ENCODE data around the gene TAF6. TPM values are rescaled to one million over a fixed set of nuclear protein-coding genes. Genes with fewer than 3 reads are reported as not detected.

Gene TAF6
- total and polyA plus RNA-seq, 2 of the 4 experiments (the other 2 are of a cell fraction) = 11.3 to 55.3 TPM

- Histone ChIP-seq H2AFZ (replicated peaks; ENCODE audit: low read length, poor library complexity) (no peak overlapping the region), H3K27me3 (ENCODE audit: control insufficient read depth, insufficient read depth, low read length) (no peaks in the 10 kb centered on the region), H3K4ac (ENCODE audit: low read depth, low read length) (no peak overlapping the region), H3K9me3 (ENCODE audit: control insufficient read depth, insufficient read depth, low read length) (peaks cover 72% of the 10 kb centered on the region), H3K79me1 (ENCODE audit: low read depth in 1 of 2, low read length in 2 of 2) (peaks cover 23 to 38% of the 10 kb centered on the region in 2 experiments), H2BK120ac (ENCODE audit: low read depth, low read length) (no peak overlapping the region), H2BK5ac (ENCODE audit: low read depth, low read length, poor library complexity, severe bottlenecking) (no peak overlapping the region), H3K23ac (ENCODE audit: low read depth, low read length) (no peak overlapping the region), H2BK15ac (ENCODE audit: low read depth, low read length) (no peak overlapping the region), H3K4me3 (ENCODE audit: insufficient read depth, low read depth, low read length) (no peak overlapping the region), H4K8ac (ENCODE audit: low read depth in 2 of 2, low read length in 2 of 2) (no peak overlapping the region), H3K18ac (ENCODE audit: low read depth, low read length) (no peak overlapping the region), H3K4me2 (ENCODE audit: low read depth, low read length) (no peak overlapping the region), H4K20me1 (ENCODE audit: insufficient read depth, low read length) (no peaks in the 10 kb centered on the region; the same call in 1 of the 2 replicates), H3K56ac (ENCODE audit: extremely low read depth, insufficient read depth, low read length) (no peak overlapping the region; the same call in 1 of the 2 replicates), H3K27ac (ENCODE audit: insufficient read depth, low read length) (no peak overlapping the region), H2AK5ac (ENCODE audit: low read depth, low read length) (no peak overlapping the region), H2BK20ac (ENCODE audit: low read depth, low read length) (no peak overlapping the region), H3K4me1 (ENCODE audit: control insufficient read depth, insufficient read depth, low read length) (no peaks in the 10 kb centered on the region), H4K5ac (ENCODE audit: low read depth, low read length) (no peak overlapping the region), H3K14ac (replicated peaks; ENCODE audit: low read depth, low read length) (no peak overlapping the region), H3K9me1 (ENCODE audit: insufficient read depth, low read length) (no peaks in the 10 kb centered on the region), H3K9ac (ENCODE audit: low read depth, low read length) (no peak overlapping the region), H3K36me3 (ENCODE audit: control insufficient read depth, insufficient read depth, low read length) (peaks cover 79% of the 10 kb centered on the region), H2AK9ac (replicated peaks; ENCODE audit: low read depth, low read length, poor library complexity) (no peak overlapping the region), H4K91ac (ENCODE audit: insufficient read depth, low read depth, low read length) (no peak overlapping the region)
- CTCF ChIA-PET = no interaction called here
- no peak for DNase-seq
- TF ChIP-seq MAFK (IDR thresholded peaks at IDR 0.05; ENCODE audit: low read depth, low read length) (no peak), ELK1 (IDR thresholded peaks at IDR 0.05; ENCODE audit: borderline replicate concordance, low read depth, low read length) (no peak), POLR2A (IDR thresholded peaks at IDR 0.05; ENCODE audit: low read depth, low read length) (no peak), USF2 (IDR thresholded peaks at IDR 0.05; ENCODE audit: low read depth, low read length) (no peak)
- POLR2A ChIA-PET (ENCODE audit: unreplicated experiment) = interaction anchor here (0.6 kb wide), 1 partner anchor 1166 kb away, joined by 3 read pairs; the partner anchor contains the start of gene CLDN15
- in situ Hi-C loops (cut with MboI; ENCODE audit: low sequenced_read_pairs) = no loop called here
- WGBS, 2 experiments (ENCODE audit: extremely low coverage in 2 of 2, insufficient read length in 1 of 2) = 100% methylated on average over 3 of the region's 11 CpGs; no CpG with 5 or more reads in 1 of the 2 experiments
- intact Hi-C loops (cut with micrococcal nuclease) = no loop called here
- no peak for ATAC-seq (ENCODE audit: low read depth)
- dilution Hi-C loops (cut with HindIII; ENCODE audit: low sequenced_read_pairs, unreplicated experiment) = no loop called here
- no TSS peak for BruUV-seq (replicated peaks)
Observed at GRCh38 chr7:100071018-100071723, 48.0 kb downstream of the TAF6 start.
